ENCODE results near the gene TK1. TPM values are rescaled to one million over a fixed set of nuclear protein-coding genes. Genes with fewer than 3 reads are reported as not detected.

TK1 gene
- polyA plus RNA-seq, 1 of the 3 experiments (the other 2 are of a cell fraction) = 112 TPM

DNA sequence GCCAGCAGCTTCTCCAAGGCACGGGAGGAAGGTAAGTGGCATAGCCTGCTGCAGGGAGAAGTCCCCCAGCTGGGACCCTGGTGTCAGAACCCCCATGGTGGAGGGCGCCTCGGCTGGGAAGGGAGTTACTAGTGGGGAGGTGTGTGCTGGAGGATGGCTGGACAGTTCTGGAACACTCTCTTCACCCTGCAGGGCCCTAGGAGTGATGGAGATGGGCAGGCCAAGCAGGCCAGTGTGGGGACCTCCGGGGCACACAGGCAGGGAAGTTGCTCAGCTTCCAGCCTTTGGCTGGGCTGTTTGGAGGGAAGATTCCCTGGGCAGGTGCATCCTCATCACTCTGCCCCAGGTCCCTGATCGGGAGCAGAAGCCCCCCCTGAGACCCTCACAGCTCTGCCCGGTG lies 40.0 kb downstream of the TK1 start:
- WGBS (ENCODE audit: low lambda C conversion rate) = 82% methylated on average over 4 of the region's 6 CpGs
- no peaks in the 10 kb centered on the region for H3K9me2 ChIP-seq
- peaks cover 3% of the 10 kb centered on the region for H3F3A ChIP-seq (replicated peaks; ENCODE audit: insufficient read depth)
- no peak overlapping the region for H3K9ac ChIP-seq
- ChIA-PET POLR2A (no interaction called here), CTCF (interaction anchor here (1.0 to 6.2 kb wide), 4 partner anchors 11 to 30 kb away, joined by 3 to 43 read pairs (median 4); partner anchors contain the start of gene TMC8)
- no peaks in the 10 kb centered on the region for H3K36me3 ChIP-seq (replicated peaks in 1 of 2; ENCODE audit: control insufficient read depth in 1 of 2, insufficient read depth in 2 of 2, low read length in 1 of 2)
- H3K27me3 ChIP-seq (ENCODE audit: insufficient read depth) = no peaks in the 10 kb centered on the region
- H4K20me1 ChIP-seq (ENCODE audit: insufficient read depth) = no peaks in the 10 kb centered on the region
- no peak overlapping the region for H3K27ac ChIP-seq (ENCODE audit: low read depth in 2 of 2, low read length in 1 of 2)
- peaks cover 4 to 21% of the 10 kb centered on the region in 2 experiments; a peak in 2 of 4 replicates for H3K4me1 ChIP-seq (ENCODE audit: control insufficient read depth in 1 of 2, insufficient read depth in 2 of 2, low read depth in 1 of 2, low read length in 1 of 2)
- no peaks in the 10 kb centered on the region for H3K79me2 ChIP-seq (ENCODE audit: insufficient read depth)
- no peak overlapping the region for H3K4me2 ChIP-seq
- DNase-seq = no peak
- no peak overlapping the region for H2AFZ ChIP-seq (ENCODE audit: low read depth)
- H3K9me3 ChIP-seq = no peaks in the 10 kb centered on the region
- no peak overlapping the region for H3K4me3 ChIP-seq (ENCODE audit: low read depth in 2 of 2, low read length in 1 of 2)
- TF ChIP-seq MXI1 (IDR thresholded peaks at IDR 0.05; ENCODE audit: low read depth, low read length) (no peak), TAF1 (IDR thresholded peaks at IDR 0.05; ENCODE audit: borderline replicate concordance, low read depth, low read length) (no peak), ELF1 (IDR thresholded peaks at IDR 0.05) (no peak), FOXJ3 (CRISPR knock-in tag; IDR thresholded peaks at IDR 0.05) (no peak), MEF2A (IDR thresholded peaks at IDR 0.05; ENCODE audit: borderline replicate concordance, low read depth) (no peak), NFIC (IDR thresholded peaks at IDR 0.05; ENCODE audit: borderline replicate concordance) (no peak), TEAD4 (IDR thresholded peaks at IDR 0.05; ENCODE audit: borderline replicate concordance, insufficient read depth) (no peak), EP300 (IDR thresholded peaks at IDR 0.05; ENCODE audit: borderline replicate concordance in 1 of 2, low read depth in 1 of 2, low read length in 1 of 2) (no peak), YY1 (IDR thresholded peaks at IDR 0.05; ENCODE audit: low read depth) (no peak), JUND (IDR thresholded peaks at IDR 0.05) (no peak), RFX5 (IDR thresholded peaks at IDR 0.05; ENCODE audit: low read length) (no peak), EZH2phosphoT487 (IDR thresholded peaks at IDR 0.05; ENCODE audit: borderline replicate concordance, low read depth) (no peak), RCOR1 (IDR thresholded peaks at IDR 0.05; ENCODE audit: low read length) (no peak), SMC3 (IDR thresholded peaks at IDR 0.05; ENCODE audit: low read depth, low read length) (no peak), NRF1 (IDR thresholded peaks at IDR 0.05; ENCODE audit: low read depth, low read length) (no peak), POLR2AphosphoS5 (IDR thresholded peaks at IDR 0.05; ENCODE audit: low read depth, low read length) (no peak)
- TF ChIP-seq, protein P1, sequence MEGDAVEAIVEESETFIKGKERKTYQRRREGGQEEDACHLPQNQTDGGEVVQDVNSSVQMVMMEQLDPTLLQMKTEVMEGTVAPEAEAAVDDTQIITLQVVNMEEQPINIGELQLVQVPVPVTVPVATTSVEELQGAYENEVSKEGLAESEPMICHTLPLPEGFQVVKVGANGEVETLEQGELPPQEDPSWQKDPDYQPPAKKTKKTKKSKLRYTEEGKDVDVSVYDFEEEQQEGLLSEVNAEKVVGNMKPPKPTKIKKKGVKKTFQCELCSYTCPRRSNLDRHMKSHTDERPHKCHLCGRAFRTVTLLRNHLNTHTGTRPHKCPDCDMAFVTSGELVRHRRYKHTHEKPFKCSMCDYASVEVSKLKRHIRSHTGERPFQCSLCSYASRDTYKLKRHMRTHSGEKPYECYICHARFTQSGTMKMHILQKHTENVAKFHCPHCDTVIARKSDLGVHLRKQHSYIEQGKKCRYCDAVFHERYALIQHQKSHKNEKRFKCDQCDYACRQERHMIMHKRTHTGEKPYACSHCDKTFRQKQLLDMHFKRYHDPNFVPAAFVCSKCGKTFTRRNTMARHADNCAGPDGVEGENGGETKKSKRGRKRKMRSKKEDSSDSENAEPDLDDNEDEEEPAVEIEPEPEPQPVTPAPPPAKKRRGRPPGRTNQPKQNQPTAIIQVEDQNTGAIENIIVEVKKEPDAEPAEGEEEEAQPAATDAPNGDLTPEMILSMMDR (IDR thresholded peaks at IDR 0.05) = no peak
- TF ChIP-seq, protein P2, sequence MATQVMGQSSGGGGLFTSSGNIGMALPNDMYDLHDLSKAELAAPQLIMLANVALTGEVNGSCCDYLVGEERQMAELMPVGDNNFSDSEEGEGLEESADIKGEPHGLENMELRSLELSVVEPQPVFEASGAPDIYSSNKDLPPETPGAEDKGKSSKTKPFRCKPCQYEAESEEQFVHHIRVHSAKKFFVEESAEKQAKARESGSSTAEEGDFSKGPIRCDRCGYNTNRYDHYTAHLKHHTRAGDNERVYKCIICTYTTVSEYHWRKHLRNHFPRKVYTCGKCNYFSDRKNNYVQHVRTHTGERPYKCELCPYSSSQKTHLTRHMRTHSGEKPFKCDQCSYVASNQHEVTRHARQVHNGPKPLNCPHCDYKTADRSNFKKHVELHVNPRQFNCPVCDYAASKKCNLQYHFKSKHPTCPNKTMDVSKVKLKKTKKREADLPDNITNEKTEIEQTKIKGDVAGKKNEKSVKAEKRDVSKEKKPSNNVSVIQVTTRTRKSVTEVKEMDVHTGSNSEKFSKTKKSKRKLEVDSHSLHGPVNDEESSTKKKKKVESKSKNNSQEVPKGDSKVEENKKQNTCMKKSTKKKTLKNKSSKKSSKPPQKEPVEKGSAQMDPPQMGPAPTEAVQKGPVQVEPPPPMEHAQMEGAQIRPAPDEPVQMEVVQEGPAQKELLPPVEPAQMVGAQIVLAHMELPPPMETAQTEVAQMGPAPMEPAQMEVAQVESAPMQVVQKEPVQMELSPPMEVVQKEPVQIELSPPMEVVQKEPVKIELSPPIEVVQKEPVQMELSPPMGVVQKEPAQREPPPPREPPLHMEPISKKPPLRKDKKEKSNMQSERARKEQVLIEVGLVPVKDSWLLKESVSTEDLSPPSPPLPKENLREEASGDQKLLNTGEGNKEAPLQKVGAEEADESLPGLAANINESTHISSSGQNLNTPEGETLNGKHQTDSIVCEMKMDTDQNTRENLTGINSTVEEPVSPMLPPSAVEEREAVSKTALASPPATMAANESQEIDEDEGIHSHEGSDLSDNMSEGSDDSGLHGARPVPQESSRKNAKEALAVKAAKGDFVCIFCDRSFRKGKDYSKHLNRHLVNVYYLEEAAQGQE (IDR thresholded peaks at IDR 0.05; ENCODE audit: low read depth, low read length) = no peak

Data from SK-N-SH (cell line).